NCI-H2107 (cell line): ENCODE measurements around the gene SLC22A6.

Experiments used
- DNase-seq: peaks from one replicate; lab custom pipeline; 2025; lab: John Stamatoyannopoulos, UW

Gene SLC22A6

DNA sequence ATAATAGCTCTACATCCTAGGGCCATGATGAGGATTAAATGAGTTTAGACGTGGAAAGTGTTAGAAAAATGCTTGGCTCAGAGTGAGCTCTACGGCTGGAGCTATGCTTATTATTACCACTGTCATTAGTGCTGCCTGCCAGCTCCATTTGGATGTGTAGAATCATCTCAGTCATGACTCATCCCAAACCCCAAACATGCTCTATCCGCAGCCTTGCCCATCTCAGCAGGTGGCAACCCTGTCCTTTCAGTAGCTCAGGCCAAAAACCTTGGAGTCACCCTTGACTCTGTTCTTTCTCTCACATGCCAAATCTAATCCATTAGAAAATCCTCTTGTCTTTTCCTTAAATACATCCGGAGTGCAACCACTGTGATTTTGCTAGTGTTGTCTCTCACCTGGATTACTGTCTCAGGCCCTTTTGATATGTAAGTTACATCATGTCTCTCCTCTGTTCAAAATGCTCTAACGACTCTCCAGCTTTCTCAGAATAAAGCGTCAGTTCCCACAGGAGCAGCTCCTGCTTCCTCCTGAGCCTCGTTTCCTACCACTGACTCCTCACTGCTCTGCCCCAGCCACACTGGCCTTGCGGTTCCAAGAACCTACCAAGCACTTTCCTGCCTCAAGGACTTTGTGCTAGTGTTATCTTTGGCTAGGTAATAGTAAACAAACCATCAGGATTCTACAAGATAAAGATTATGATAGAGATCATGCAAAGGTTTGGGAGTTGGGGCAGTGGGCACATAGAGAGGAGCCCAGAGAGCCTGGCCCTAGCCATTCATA lies 53.1 kb downstream of the SLC22A6 start:
- no peak for DNase-seq

DNA sequence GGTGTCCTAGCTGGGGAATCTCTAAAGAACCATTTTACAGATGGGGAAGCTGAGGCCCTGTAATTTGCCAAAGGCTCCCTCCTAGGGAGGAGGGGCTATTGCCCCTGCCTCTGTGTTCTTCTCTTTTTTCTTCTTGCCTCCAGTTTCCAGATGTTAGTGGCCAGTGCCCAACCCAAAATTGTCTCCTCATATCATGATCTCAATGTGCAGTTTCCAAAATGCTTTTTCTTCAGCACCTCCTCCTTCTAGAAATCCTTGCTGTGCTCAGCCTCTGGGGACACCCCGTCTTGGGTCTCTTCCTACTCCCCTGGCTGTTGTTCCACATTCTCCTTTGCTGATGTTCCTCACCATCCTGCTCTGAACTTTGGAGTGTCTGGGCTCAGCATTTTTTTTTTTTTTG lies 54.1 kb downstream of the SLC22A6 start:
- DNase-seq = no peak

DNA sequence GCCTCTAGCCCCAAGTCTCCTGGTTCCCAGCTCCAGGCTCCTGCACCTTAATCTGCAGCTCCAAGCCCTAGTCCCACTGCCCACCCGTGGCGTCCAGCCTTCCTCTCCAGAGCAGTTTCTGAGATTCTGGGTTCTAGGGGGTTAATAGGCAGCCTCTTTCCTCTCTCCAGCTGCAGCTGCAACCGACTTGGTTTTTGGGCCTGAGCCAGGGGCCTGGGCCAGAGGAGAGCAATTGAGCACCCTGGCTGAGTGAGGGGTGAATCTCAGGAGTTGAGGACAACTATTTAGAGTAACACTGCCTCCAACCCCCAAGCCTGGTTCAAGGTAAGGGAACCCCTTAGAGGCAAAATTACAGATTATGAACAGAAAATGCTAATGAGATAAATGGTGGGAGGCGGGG lies 54.6 kb downstream of the SLC22A6 start:
- no peak for DNase-seq

DNA sequence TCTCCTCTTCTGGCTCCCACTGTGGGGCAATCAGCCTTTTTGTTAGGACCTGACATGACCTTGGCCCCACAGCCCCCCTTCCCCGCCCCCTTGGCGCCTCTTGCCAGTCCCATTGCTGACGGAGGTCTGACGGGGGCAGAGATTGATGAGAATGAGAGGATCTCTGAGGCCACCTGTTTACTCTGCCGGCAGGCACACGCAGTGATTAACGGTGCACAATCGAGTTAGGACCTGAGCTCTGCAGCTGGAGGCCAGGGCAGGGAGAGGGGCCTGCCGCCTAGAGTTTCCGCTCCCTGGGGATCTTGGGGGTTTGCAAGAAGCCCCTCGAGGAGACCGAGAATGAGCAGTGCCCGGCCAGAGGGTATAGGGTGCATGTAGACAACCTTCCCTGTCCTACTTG lies 56.8 kb downstream of the SLC22A6 start:
- DNase-seq = no peak

DNA sequence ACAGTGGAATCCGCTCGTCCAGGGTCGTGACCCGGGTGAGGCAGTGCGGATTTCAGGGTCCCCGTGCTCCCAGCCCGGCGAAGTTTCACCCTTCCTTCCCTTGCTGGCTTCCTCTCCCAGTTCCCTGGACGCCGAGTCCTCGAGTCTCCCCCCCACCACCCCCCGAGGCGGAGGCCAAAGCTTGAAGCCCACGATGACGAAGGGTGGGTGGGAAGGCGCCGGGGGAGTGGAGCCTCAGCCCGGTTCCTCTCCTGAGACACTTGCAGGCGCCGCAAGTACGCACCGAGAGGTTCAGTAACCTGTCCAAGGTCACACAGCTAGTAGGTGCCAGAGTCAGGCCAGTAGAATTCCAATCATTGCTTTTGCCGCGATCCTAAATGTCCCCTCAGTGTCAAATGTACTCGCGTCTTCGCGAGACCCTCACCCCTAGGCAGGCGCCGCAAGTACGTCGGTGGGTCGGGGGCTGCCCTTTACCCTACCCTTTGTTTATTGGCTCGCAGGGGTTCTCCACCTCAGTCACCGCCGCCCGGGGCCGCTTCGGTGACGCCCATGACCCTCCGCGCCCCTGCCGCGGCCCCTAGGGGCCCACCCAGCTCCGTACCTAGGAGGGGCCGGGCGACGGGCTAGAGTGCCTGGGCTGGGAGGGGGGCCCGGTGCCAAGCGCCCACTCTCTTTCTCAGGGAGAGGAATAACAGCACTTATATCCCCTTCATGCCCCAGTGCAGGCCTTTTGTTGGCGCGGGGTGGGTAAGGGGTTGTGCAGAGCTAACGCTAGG lies 57.9 kb downstream of the SLC22A6 start:
- DNase-seq = no peak
